Body of pancreas (tissue), 4 donors: ENCODE measurements around the gene RPRD1A.

Source experiments
- POLR2A ChIP-seq, 3 donors: fragments of 450-650 bp; IDR thresholded peaks; one replicate each; pipeline ENCODE4 v1.6.1; 2016; ENCODE audit warnings: antibody characterized with exemption in 3 of 3, mild to moderate bottlenecking in 2 of 3
- TF ChIP-seq, protein P1 (sequence below), 7 experiments: fragments of 450-650 bp in 4 of 7; fragments of 200-600 bp in 3 of 7; sonication (generic) in 3 of 7; IDR thresholded peaks; one replicate each; pipeline ENCODE4 v1.5.1; 2016 to 2019; ENCODE audit warnings: antibody characterized with exemption in 7 of 7

DNA sequence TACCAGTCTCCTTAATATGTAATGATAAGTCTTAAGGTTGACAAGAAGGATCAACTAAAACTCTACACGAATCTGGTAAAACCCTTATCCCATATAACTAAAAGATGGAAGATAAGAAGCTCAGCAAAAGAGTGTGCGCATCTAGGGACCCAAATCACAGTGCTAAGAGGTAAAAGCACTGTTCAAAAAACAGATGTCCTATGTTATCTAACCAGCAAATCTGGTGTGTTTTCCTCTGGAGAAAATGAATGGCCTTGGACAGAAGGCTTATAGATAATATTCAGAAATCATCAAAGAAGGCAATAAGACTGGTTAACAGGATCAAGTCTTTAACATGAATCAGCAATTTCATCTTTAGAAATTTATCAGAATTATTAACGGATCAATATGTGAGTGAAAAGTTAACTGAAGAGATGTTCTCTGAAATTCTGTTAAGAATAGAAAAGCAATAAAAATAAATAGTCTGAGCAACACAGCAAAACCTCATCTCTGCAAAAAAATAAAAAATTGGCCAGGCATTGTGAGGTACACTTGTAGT lies 47.1 kb downstream of the RPRD1A start:
- TF ChIP-seq, protein P1, sequence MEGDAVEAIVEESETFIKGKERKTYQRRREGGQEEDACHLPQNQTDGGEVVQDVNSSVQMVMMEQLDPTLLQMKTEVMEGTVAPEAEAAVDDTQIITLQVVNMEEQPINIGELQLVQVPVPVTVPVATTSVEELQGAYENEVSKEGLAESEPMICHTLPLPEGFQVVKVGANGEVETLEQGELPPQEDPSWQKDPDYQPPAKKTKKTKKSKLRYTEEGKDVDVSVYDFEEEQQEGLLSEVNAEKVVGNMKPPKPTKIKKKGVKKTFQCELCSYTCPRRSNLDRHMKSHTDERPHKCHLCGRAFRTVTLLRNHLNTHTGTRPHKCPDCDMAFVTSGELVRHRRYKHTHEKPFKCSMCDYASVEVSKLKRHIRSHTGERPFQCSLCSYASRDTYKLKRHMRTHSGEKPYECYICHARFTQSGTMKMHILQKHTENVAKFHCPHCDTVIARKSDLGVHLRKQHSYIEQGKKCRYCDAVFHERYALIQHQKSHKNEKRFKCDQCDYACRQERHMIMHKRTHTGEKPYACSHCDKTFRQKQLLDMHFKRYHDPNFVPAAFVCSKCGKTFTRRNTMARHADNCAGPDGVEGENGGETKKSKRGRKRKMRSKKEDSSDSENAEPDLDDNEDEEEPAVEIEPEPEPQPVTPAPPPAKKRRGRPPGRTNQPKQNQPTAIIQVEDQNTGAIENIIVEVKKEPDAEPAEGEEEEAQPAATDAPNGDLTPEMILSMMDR (IDR thresholded peaks at IDR 0.05) = no peak
- no peak for TF ChIP-seq POLR2A (IDR thresholded peaks at IDR 0.05)
